Measurements from ENCODE around the gene NACAD. TPM values are rescaled to one million over a fixed set of nuclear protein-coding genes. Genes with fewer than 3 reads are reported as not detected.

The NACAD gene
- total RNA-seq, 1 donor from 2014 or later = 0.09 TPM

- H3K36me3 Mint-ChIP-seq (ENCODE audit: low read depth) = peaks cover 27% of the 10 kb centered on the region
- peak overlapping the region; percentile 25 for H3K27ac Mint-ChIP-seq
- no peaks in the 10 kb centered on the region for H3K9me3 Mint-ChIP-seq
- intact Hi-C loops (cut with micrococcal nuclease) = no loop called here
- peak; percentile 56 for DNase-seq
- no peaks in the 10 kb centered on the region for H3K27me3 Mint-ChIP-seq
- no peak overlapping the region for H3K4me3 Mint-ChIP-seq
- peaks cover 5% of the 10 kb centered on the region for H3K4me1 Mint-ChIP-seq
Observed at GRCh38 chr7:45078125-45078681, 10.6 kb downstream of the NACAD start.

GRCh38 chr7:45077579-45077978, 11.2 kb downstream of the NACAD start:
- Mint-ChIP-seq H3K9me3 (no peaks in the 10 kb centered on the region), H3K4me1 (peaks cover 9% of the 10 kb centered on the region), H3K27me3 (no peaks in the 10 kb centered on the region), H3K4me3 (no peak overlapping the region), H3K27ac (no peak overlapping the region), H3K36me3 (ENCODE audit: low read depth) (peaks cover 33% of the 10 kb centered on the region)
- DNase-seq = no peak
- intact Hi-C loops (cut with micrococcal nuclease) = no loop called here

- Mint-ChIP-seq H3K27me3 (no peaks in the 10 kb centered on the region), H3K9me3 (no peaks in the 10 kb centered on the region), H3K4me3 (no peak overlapping the region), H3K27ac (no peak overlapping the region), H3K4me1 (peaks cover 9% of the 10 kb centered on the region), H3K36me3 (ENCODE audit: low read depth) (peaks cover 40% of the 10 kb centered on the region)
- intact Hi-C loops (cut with micrococcal nuclease) = no loop called here
- DNase-seq = no peak
Observed at GRCh38 chr7:45076946-45077345, 11.8 kb downstream of the NACAD start.

- H3K4me1 Mint-ChIP-seq = peaks cover 10% of the 10 kb centered on the region
- no peak overlapping the region for H3K4me3 Mint-ChIP-seq
- intact Hi-C loops (cut with micrococcal nuclease) = no loop called here
- DNase-seq = no peak
- H3K9me3 Mint-ChIP-seq = no peaks in the 10 kb centered on the region
- H3K36me3 Mint-ChIP-seq (ENCODE audit: low read depth) = peaks cover 45% of the 10 kb centered on the region
- H3K27ac Mint-ChIP-seq = no peak overlapping the region
- no peaks in the 10 kb centered on the region for H3K27me3 Mint-ChIP-seq
Observed at GRCh38 chr7:45075871-45076796, 12.6 kb downstream of the NACAD start.

GRCh38 chr7:45075355-45075644, 13.5 kb downstream of the NACAD start:
- peaks cover 45% of the 10 kb centered on the region for H3K36me3 Mint-ChIP-seq (ENCODE audit: low read depth)
- intact Hi-C loops (cut with micrococcal nuclease) = no loop called here

GRCh38 chr7:45074528-45075354, 14.0 kb downstream of the NACAD start:
- peaks cover 45% of the 10 kb centered on the region for H3K36me3 Mint-ChIP-seq (ENCODE audit: low read depth)
- DNase-seq = no peak
- no peak overlapping the region for H3K27ac Mint-ChIP-seq

More at GRCh38 chr7:45075355-45075644, 13.5 kb downstream of the NACAD start:
- no peak for DNase-seq
- peaks cover 10% of the 10 kb centered on the region for H3K4me1 Mint-ChIP-seq
- H3K27ac Mint-ChIP-seq = no peak overlapping the region
- no peaks in the 10 kb centered on the region for H3K27me3 Mint-ChIP-seq
- no peaks in the 10 kb centered on the region for H3K9me3 Mint-ChIP-seq
- H3K4me3 Mint-ChIP-seq = no peak overlapping the region

GRCh38 chr7:45073786-45074527, 14.8 kb downstream of the NACAD start:
- Mint-ChIP-seq H3K4me3 (no peak overlapping the region), H3K27me3 (no peaks in the 10 kb centered on the region), H3K4me1 (peaks cover 10% of the 10 kb centered on the region), H3K36me3 (ENCODE audit: low read depth) (peaks cover 52% of the 10 kb centered on the region), H3K27ac (no peak overlapping the region), H3K9me3 (no peaks in the 10 kb centered on the region)
- intact Hi-C loops (cut with micrococcal nuclease) = no loop called here
- DNase-seq = no peak

More at GRCh38 chr7:45074528-45075354, 14.0 kb downstream of the NACAD start:
- Mint-ChIP-seq H3K27me3 (no peaks in the 10 kb centered on the region), H3K9me3 (no peaks in the 10 kb centered on the region), H3K4me1 (peaks cover 10% of the 10 kb centered on the region), H3K4me3 (no peak overlapping the region)
- intact Hi-C loops (cut with micrococcal nuclease) = no loop called here

- Mint-ChIP-seq H3K36me3 (ENCODE audit: low read depth) (peaks cover 57% of the 10 kb centered on the region), H3K27me3 (no peaks in the 10 kb centered on the region), H3K4me1 (peaks cover 13% of the 10 kb centered on the region), H3K9me3 (no peaks in the 10 kb centered on the region), H3K27ac (peak overlapping the region; percentile 58), H3K4me3 (no peak overlapping the region)
- intact Hi-C loops (cut with micrococcal nuclease) = no loop called here
- DNase-seq = no peak
Observed at GRCh38 chr7:45073031-45073785, 15.6 kb downstream of the NACAD start.

GRCh38 chr7:45072131-45073030, 16.4 kb downstream of the NACAD start:
- Mint-ChIP-seq H3K4me1 (peaks cover 17% of the 10 kb centered on the region), H3K4me3 (no peak overlapping the region), H3K9me3 (no peaks in the 10 kb centered on the region), H3K36me3 (ENCODE audit: low read depth) (peaks cover 62% of the 10 kb centered on the region), H3K27me3 (no peaks in the 10 kb centered on the region), H3K27ac (peak overlapping the region; percentile 58)
- DNase-seq = no peak
- intact Hi-C loops (cut with micrococcal nuclease) = no loop called here

GRCh38 chr7:45071528-45071927, 17.2 kb downstream of the NACAD start:
- H3K4me1 Mint-ChIP-seq = peaks cover 18% of the 10 kb centered on the region

GRCh38 chr7:45070254-45070642, 18.5 kb downstream of the NACAD start:
- Mint-ChIP-seq H3K27ac (no peak overlapping the region), H3K27me3 (no peaks in the 10 kb centered on the region), H3K4me3 (no peak overlapping the region), H3K36me3 (ENCODE audit: low read depth) (peaks cover 64% of the 10 kb centered on the region), H3K4me1 (peaks cover 27% of the 10 kb centered on the region), H3K9me3 (no peaks in the 10 kb centered on the region)
- intact Hi-C loops (cut with micrococcal nuclease) = no loop called here
- DNase-seq = no peak

More at GRCh38 chr7:45071528-45071927, 17.2 kb downstream of the NACAD start:
- Mint-ChIP-seq H3K27ac (no peak overlapping the region), H3K4me3 (no peak overlapping the region), H3K36me3 (ENCODE audit: low read depth) (peaks cover 60% of the 10 kb centered on the region), H3K27me3 (no peaks in the 10 kb centered on the region), H3K9me3 (no peaks in the 10 kb centered on the region)
- no peak for DNase-seq
- intact Hi-C loops (cut with micrococcal nuclease) = no loop called here

Data from activated CD4-positive, alpha-beta T cell treated with anti-CD3 and anti-CD28 coated beads, Interleukin-2, amount 10 ng/mL, durations not matched to agents 24 days and 14 days (primary cell).